ENCODE measurements around the gene CCDC92.

- TF ChIP-seq SIX5 (IDR thresholded peaks at IDR 0.05; ENCODE audit: low read depth, low read length, severe bottlenecking) (no peak), ZNF274 (IDR thresholded peaks at IDR 0.05; ENCODE audit: insufficient read depth, insufficient read length) (no peak), GABPA (IDR thresholded peaks at IDR 0.05; ENCODE audit: low read depth) (no peak)
- TF ChIP-seq, protein P1, sequence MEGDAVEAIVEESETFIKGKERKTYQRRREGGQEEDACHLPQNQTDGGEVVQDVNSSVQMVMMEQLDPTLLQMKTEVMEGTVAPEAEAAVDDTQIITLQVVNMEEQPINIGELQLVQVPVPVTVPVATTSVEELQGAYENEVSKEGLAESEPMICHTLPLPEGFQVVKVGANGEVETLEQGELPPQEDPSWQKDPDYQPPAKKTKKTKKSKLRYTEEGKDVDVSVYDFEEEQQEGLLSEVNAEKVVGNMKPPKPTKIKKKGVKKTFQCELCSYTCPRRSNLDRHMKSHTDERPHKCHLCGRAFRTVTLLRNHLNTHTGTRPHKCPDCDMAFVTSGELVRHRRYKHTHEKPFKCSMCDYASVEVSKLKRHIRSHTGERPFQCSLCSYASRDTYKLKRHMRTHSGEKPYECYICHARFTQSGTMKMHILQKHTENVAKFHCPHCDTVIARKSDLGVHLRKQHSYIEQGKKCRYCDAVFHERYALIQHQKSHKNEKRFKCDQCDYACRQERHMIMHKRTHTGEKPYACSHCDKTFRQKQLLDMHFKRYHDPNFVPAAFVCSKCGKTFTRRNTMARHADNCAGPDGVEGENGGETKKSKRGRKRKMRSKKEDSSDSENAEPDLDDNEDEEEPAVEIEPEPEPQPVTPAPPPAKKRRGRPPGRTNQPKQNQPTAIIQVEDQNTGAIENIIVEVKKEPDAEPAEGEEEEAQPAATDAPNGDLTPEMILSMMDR (IDR thresholded peaks at IDR 0.05 in 2 of 3, conservative IDR thresholded peaks at IDR 0.05 in 1 of 3; ENCODE audit: control insufficient read depth in 2 of 3, extremely low read depth in 1 of 3, insufficient read depth in 1 of 3, low read depth in 3 of 3, low read length in 3 of 3) = no peak
Measured at GRCh38 chr12:123976227-123976826, 3.7 kb upstream of the CCDC92 start.

Measured in GM12878 (cell line).